H1 (cell line): ENCODE data around the gene LRRC15. TPM values are rescaled to one million over a fixed set of nuclear protein-coding genes. Genes with fewer than 3 reads are reported as not detected.

ENCODE experiments used
- CTCF ChIA-PET: fragments of 300-600 bp; sonication (Branson Sonifier 250); formaldehyde crosslinking; loops from one replicate; lab custom pipeline; 2021; ENCODE audit not compliant: partially characterized antibody; lab: Charles Lee
- POLR2A ChIA-PET: fragments of 300-600 bp; sonication (Branson Sonifier 250); formaldehyde crosslinking; loops from one replicate; lab custom pipeline; 2021; ENCODE audit warnings: inconsistent platforms; ENCODE audit not compliant: partially characterized antibody; lab: Charles Lee
- DNase-seq, 2 experiments: peaks; one replicate each; pipeline versions ENCODE4 v3.0.0 to v3.0.0-alpha.2; 2010 to 2022; ENCODE audit warnings: low spot score in 2 of 2, low read depth in 1 of 2, mixed read lengths in 1 of 2
- FAIRE-seq: peaks from 2 replicates; lab custom pipeline; 2011; peaks lifted over from hg19 to GRCh38; lab: Jason Lieb, UNC
- H2AFZ ChIP-seq: 2 replicates; pipeline ENCODE4 v1.8.1; 2012; ENCODE audit warnings: low read length, inconsistent platforms
- H2AK5ac ChIP-seq: 2 replicates; pipeline ENCODE4 v1.6.1; 2013; ENCODE audit warnings: low read depth, low read length
- H2BK120ac ChIP-seq: replicated peaks from 2 replicates; pipeline ENCODE3; 2013; ENCODE audit warnings: low read depth, low read length, inconsistent platforms
- H2BK12ac ChIP-seq: 2 replicates; pipeline ENCODE4 v1.6.1; 2013; ENCODE audit warnings: low read depth, low read length
- H2BK15ac ChIP-seq: 2 replicates; pipeline ENCODE4 v1.6.1; 2013; ENCODE audit warnings: low read length
- H2BK20ac ChIP-seq: 2 replicates; pipeline ENCODE4 v1.6.1; 2013; ENCODE audit warnings: low read length
- H2BK5ac ChIP-seq: 2 replicates; pipeline ENCODE4 v1.6.1; 2013; ENCODE audit warnings: low read depth, low read length
- H3K14ac ChIP-seq: 2 replicates; pipeline ENCODE4 v1.6.1; 2013; ENCODE audit warnings: inconsistent platforms; ENCODE audit not compliant: insufficient read length
- H3K18ac ChIP-seq: 2 replicates; pipeline ENCODE4 v1.6.1; 2013; ENCODE audit warnings: low read length; ENCODE audit errors: extremely low read depth
- H3K23ac ChIP-seq: 2 replicates; pipeline ENCODE4 v1.6.1; 2013; ENCODE audit warnings: inconsistent platforms; ENCODE audit not compliant: insufficient read length
- H3K23me2 ChIP-seq: 2 replicates; pipeline ENCODE4 v1.6.1; 2013; ENCODE audit warnings: low read depth, low read length
- H3K27ac ChIP-seq: 2 replicates; pipeline ENCODE4 v1.6.1; 2011; ENCODE audit warnings: low read depth, low read length, inconsistent platforms
- H3K27me3 ChIP-seq, 4 experiments: replicated peaks in 1 of 4; 1 replicate in 1 of 4; 2 replicates in 3 of 4; pipeline versions ENCODE4 v1.6.1 to v1.8.1; 2011 to 2013; ENCODE audit warnings: low read length in 3 of 4, mild to moderate bottlenecking in 3 of 4, inconsistent platforms in 2 of 4, mixed read lengths in 2 of 4, moderate library complexity in 1 of 4; ENCODE audit not compliant: control insufficient read depth in 3 of 4, insufficient read depth in 3 of 4; ENCODE audit errors: extremely low read depth in 1 of 4
- H3K36me3 ChIP-seq, 4 experiments: 2 replicates each; pipeline versions ENCODE4 v1.6.1 to v1.8.1; 2011 to 2013; ENCODE audit warnings: mild to moderate bottlenecking in 4 of 4, low read length in 3 of 4, moderate library complexity in 2 of 4, control low read depth in 1 of 4, inconsistent platforms in 1 of 4; ENCODE audit not compliant: insufficient read depth in 4 of 4, control insufficient read depth in 2 of 4
- H3K4ac ChIP-seq: replicated peaks from 2 replicates; pipeline ENCODE3; 2013; ENCODE audit warnings: low read length, low read depth, mixed read lengths, inconsistent platforms; ENCODE audit not compliant: insufficient read length
- H3K4me1 ChIP-seq, 4 experiments: replicated peaks in 1 of 4; 1 replicate in 1 of 4; 2 replicates in 3 of 4; pipeline versions ENCODE4 v1.6.1 to v1.8.1; 2011 to 2013; ENCODE audit warnings: low read length in 3 of 4, inconsistent platforms in 2 of 4, mixed read lengths in 1 of 4; ENCODE audit not compliant: insufficient read depth in 4 of 4, control insufficient read depth in 3 of 4
- H3K4me2 ChIP-seq, 2 experiments: 2 replicates each; pipeline versions ENCODE4 v1.6.1 to v1.8.1; 2011 to 2013; ENCODE audit warnings: low read depth in 2 of 2, low read length in 2 of 2, control low read depth in 1 of 2, inconsistent platforms in 1 of 2, mild to moderate bottlenecking in 1 of 2; ENCODE audit not compliant: insufficient read depth in 1 of 2
- H3K4me3 ChIP-seq, 4 experiments: fragments of 200-600, 300-600 bp in 1 of 4; sonication (generic), shearing (Covaris generic), sonication (Bioruptor Twin) in 1 of 4; 2 replicates each; pipeline versions ENCODE4 v1.5.1 to v1.8.1; 2011 to 2016; ENCODE audit warnings: low read length in 4 of 4, low read depth in 3 of 4, control low read depth in 2 of 4, inconsistent platforms in 2 of 4, mild to moderate bottlenecking in 2 of 4, mixed read lengths in 1 of 4, moderate library complexity in 1 of 4; ENCODE audit not compliant: insufficient read depth in 2 of 4; ENCODE audit errors: extremely low read depth in 1 of 4
- H3K56ac ChIP-seq: replicated peaks from 2 replicates; pipeline ENCODE3; 2013; ENCODE audit warnings: low read depth, mild to moderate bottlenecking, mixed read lengths, low read length, inconsistent platforms; ENCODE audit not compliant: insufficient read length
- H3K79me1 ChIP-seq: 2 replicates; pipeline ENCODE4 v1.6.1; 2013; ENCODE audit warnings: low read depth, low read length, control low read depth
- H3K79me2 ChIP-seq, 2 experiments: 2 replicates each; pipeline versions ENCODE4 v1.6.1 to v1.8.1; 2012 to 2013; ENCODE audit warnings: low read length in 2 of 2, mild to moderate bottlenecking in 2 of 2, inconsistent platforms in 1 of 2; ENCODE audit not compliant: insufficient read depth in 2 of 2, control insufficient read depth in 1 of 2
- H3K9ac ChIP-seq, 4 experiments: replicated peaks in 1 of 4; 1 replicate in 1 of 4; 2 replicates in 3 of 4; pipeline versions ENCODE4 v1.6.1 to v1.8.1; 2011 to 2013; ENCODE audit warnings: low read depth in 3 of 4, low read length in 3 of 4, control low read depth in 2 of 4, mild to moderate bottlenecking in 2 of 4, moderate library complexity in 2 of 4, inconsistent platforms in 1 of 4; ENCODE audit errors: extremely low read depth in 1 of 4
- H3K9me3 ChIP-seq, 2 experiments: 2 replicates each; pipeline versions ENCODE4 v1.6.1 to v1.8.1; 2012 to 2013; ENCODE audit warnings: mild to moderate bottlenecking in 2 of 2, moderate library complexity in 2 of 2, control low read depth in 1 of 2, inconsistent platforms in 1 of 2, low read depth in 1 of 2, low read length in 1 of 2, mixed read lengths in 1 of 2; ENCODE audit not compliant: insufficient read depth in 2 of 2
- H4K20me1 ChIP-seq, 2 experiments: replicated peaks in 1 of 2; 2 replicates each; pipeline versions ENCODE3 to v1.8.1; 2011 to 2013; ENCODE audit warnings: inconsistent platforms in 2 of 2, low read length in 2 of 2, mild to moderate bottlenecking in 1 of 2; ENCODE audit not compliant: insufficient read depth in 2 of 2, control insufficient read depth in 1 of 2
- H4K5ac ChIP-seq: 2 replicates; pipeline ENCODE4 v1.6.1; 2013; ENCODE audit warnings: low read length, low read depth, mixed read lengths, inconsistent platforms; ENCODE audit not compliant: insufficient read length
- H4K8ac ChIP-seq: 2 replicates; pipeline ENCODE4 v1.8.0; 2013; ENCODE audit warnings: mild to moderate bottlenecking, moderate library complexity, low read length, inconsistent platforms; ENCODE audit not compliant: insufficient read depth; ENCODE audit errors: extremely low read depth
- H4K91ac ChIP-seq: replicated peaks from 2 replicates; pipeline ENCODE3; 2013; ENCODE audit warnings: low read length, mixed read lengths, inconsistent platforms; ENCODE audit not compliant: insufficient read length
- ATF2 ChIP-seq: IDR thresholded peaks from 2 replicates; pipeline ENCODE4 v1.6.1; 2012; ENCODE audit warnings: low read length, inconsistent platforms
- BCL11A ChIP-seq, 2 experiments: IDR thresholded peaks; one replicate each; pipeline ENCODE4 v1.6.1; 2011; ENCODE audit warnings: low read depth in 2 of 2, low read length in 2 of 2, mild to moderate bottlenecking in 2 of 2
- CBX8 ChIP-seq: fragments of 300-800, 300-1000 bp; sonication (generic); IDR thresholded peaks from 2 replicates; pipeline ENCODE4 v1.7.1; 2016; ENCODE audit warnings: low read depth, low read length, borderline replicate concordance
- GABPA ChIP-seq: IDR thresholded peaks from 2 replicates; pipeline ENCODE4 v1.6.1; 2011; ENCODE audit warnings: mild to moderate bottlenecking, low read length, moderate library complexity, borderline replicate concordance; ENCODE audit not compliant: insufficient read depth
- POLR2AphosphoS5 ChIP-seq: IDR thresholded peaks from 2 replicates; pipeline ENCODE4 v1.6.1; 2011; ENCODE audit warnings: low read depth, low read length
- SRF ChIP-seq: IDR thresholded peaks from 2 replicates; pipeline ENCODE4 v1.6.1; 2011; ENCODE audit warnings: mild to moderate bottlenecking, low read depth, low read length, moderate library complexity
- WGBS, 2 experiments: shearing (Covaris generic) in 1 of 2; methylation state at CpG; one replicate each; pipeline versions ENCODE4 v1.1.6 to v1.1.7; 2013 to 2015; ENCODE audit warnings: low lambda C conversion rate in 2 of 2, mixed read lengths in 2 of 2, inconsistent platforms in 1 of 2, low coverage in 1 of 2, missing lambda C conversion rate in 1 of 2; ENCODE audit not compliant: insufficient replicate concordance in 2 of 2, insufficient coverage in 1 of 2, insufficient read length in 1 of 2; ENCODE audit errors: extremely low coverage in 1 of 2, missing lambda C conversion rate in 1 of 2; 5-methylcytosine and 5-hydroxymethylcytosine counted together
- polyA plus RNA-seq, 7 experiments: library from polyadenylated mRNA; depleted of rRNA in 3 of 7; stranded (reverse) in 5 of 7; unstranded in 2 of 7; fragments of >200 nt in 5 of 7; fragments of 200-250 nt in 2 of 7; gene quantifications; 1 replicate in 5 of 7; 2 replicates in 1 of 7; 4 replicates in 1 of 7; pipeline versions ENCODE4 v1.2.1 to v1.2.3, GENCODE V29; 2011 to 2013; ENCODE audit warnings: missing spikeins in 2 of 7, mixed read lengths in 2 of 7
- total RNA-seq: library from RNA; stranded (reverse); fragmentation: NEBNext Ultra II Directional; extraction: Animal tissue kit (Norgen Biotek cat#: 25700); gene quantifications from 2 replicates; pipeline ENCODE4 v1.2.1, GENCODE V29; 2021

LRRC15 gene
- total and polyA plus RNA-seq, 2 of the 8 experiments (the other 6 are each of a cell fraction or from before 2014, with no cell fraction given): 0.15 to 0.37 TPM

DNA sequence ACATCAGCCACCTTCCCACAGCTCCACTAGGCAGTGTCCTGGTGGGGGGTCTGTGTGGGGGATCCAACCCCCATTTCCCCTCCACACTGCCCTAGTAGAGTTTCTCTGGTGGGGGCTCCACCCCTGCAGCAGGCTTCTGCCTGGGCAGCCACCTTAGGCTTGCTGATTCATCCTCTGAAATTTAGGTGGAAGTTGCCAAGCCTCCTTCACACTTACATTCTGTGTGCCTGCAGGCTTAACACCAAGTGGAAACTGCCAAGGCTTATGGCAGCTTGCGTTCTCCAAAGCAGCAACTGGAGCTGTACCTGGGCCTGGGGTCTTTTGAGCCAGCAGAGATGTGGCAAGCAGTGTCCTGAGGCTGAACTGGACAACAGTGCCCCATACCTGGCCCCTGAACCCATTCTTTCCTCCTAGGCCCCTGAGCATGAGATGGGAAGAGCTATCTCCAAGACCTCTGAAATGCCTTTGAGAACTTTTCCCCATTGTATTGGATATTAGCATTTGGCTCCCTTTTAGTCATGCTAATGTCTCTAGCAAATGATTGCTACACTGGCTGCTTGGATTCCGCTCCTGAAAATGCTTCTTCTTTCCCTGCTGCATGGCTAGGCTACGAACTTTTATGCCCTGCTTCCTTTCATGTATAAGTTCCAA is 50.9 kb downstream of the LRRC15 start:
- POLR2A ChIA-PET: interaction anchor here (1.0 kb wide), 1 partner anchor 184 kb away, joined by 3 read pairs; no protein-coding TSS in a partner anchor
- 65% methylated on average over 3 of the region's 3 CpGs; no CpG with 5 or more reads in 1 of the 2 experiments for whole genome bisulfite sequencing, 2 experiments
- no peaks in the 10 kb centered on the region for H3K79me2 ChIP-seq
- no peak overlapping the region for H3K4me3 ChIP-seq
- no peak overlapping the region for H3K27ac ChIP-seq
- H2BK120ac ChIP-seq: no peak overlapping the region
- no peak overlapping the region for H2BK15ac ChIP-seq
- H4K8ac ChIP-seq: no peak overlapping the region
- H2BK5ac ChIP-seq: no peak overlapping the region
- peaks cover 6 to 15% (median 7%) of the 10 kb centered on the region in 4 experiments for H3K4me1 ChIP-seq
- TF ChIP-seq CBX8 (no peak), BCL11A (IDR thresholded peaks at IDR 0.05; ENCODE audit: low read depth in 2 of 2, low read length in 2 of 2) (no peak), POLR2AphosphoS5 (no peak), SRF (no peak), GABPA (no peak), ATF2 (no peak)
- no peaks in the 10 kb centered on the region for H3K36me3 ChIP-seq
- no peak overlapping the region for H3K23ac ChIP-seq
- H2BK12ac ChIP-seq: no peak overlapping the region
- no peaks in the 10 kb centered on the region for H3K79me1 ChIP-seq
- no peak overlapping the region for H4K91ac ChIP-seq
- DNase-seq (no peak), FAIRE-seq (no peak)
- H3K56ac ChIP-seq: no peak overlapping the region
- no peaks in the 10 kb centered on the region for H4K20me1 ChIP-seq
- no peak overlapping the region for H3K9ac ChIP-seq
- no peak overlapping the region for H2AK5ac ChIP-seq
- H3K14ac ChIP-seq: no peak overlapping the region
- H3K18ac ChIP-seq: no peak overlapping the region
- H2AFZ ChIP-seq: no peak overlapping the region
- CTCF ChIA-PET: interaction anchor here (0.7 to 2.2 kb wide), 6 partner anchors 10 to 539 kb away, joined by 3 to 6 read pairs (median 4); no protein-coding TSS in a partner anchor
- H2BK20ac ChIP-seq: no peak overlapping the region
- H4K5ac ChIP-seq: no peak overlapping the region
- H3K9me3 ChIP-seq: peaks cover 27 to 36% of the 10 kb centered on the region in 2 experiments
- H3K4ac ChIP-seq: no peak overlapping the region
- no peak overlapping the region for H3K4me2 ChIP-seq
- peaks cover 3% of the 10 kb centered on the region; the same call in 1 of the 2 replicates for H3K23me2 ChIP-seq
- H3K27me3 ChIP-seq: peaks cover 0 to 20% (median 12%) of the 10 kb centered on the region in 4 experiments; a peak in 5 of 7 replicates
